ENCODE results near the gene TESMIN. TPM values are rescaled to one million over a fixed set of nuclear protein-coding genes. Genes with fewer than 3 reads are reported as not detected.

The TESMIN gene
- total and polyA plus RNA-seq, 9 donors, result 0.09 to 0.71 (median 0.44) TPM

DNA sequence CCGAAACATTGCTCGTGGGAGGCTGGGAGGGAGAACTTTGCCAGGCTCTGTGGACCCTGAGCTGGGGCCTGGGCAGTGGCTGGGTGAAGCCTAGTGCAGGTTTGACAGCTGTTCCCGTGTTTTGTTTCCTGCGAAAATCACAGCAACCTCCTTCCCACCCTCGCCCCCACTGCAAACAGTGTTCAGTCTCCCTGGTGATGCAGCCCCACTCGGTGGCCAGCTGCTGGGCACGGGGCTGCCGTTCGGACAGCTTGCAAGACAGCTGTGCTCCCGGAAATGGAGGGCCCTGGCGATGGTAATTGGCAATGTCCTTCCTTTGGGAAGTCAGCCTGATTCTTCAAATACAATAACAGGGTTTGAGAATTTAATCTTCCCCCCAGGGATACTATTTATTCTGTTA lies 77.3 kb downstream of the TESMIN start:
- DNase-seq, result no peak
- Histone ChIP-seq H3K36me3 (ENCODE audit: control insufficient read depth, insufficient read depth, low read length) (no peaks in the 10 kb centered on the region), H3K27ac (ENCODE audit: low read length) (no peak overlapping the region), H3K27me3 (ENCODE audit: control insufficient read depth, insufficient read depth, low read length) (peaks cover 2% of the 10 kb centered on the region), H3K4me3 (ENCODE audit: low read length) (no peak overlapping the region), H3K9me3 (replicated peaks; ENCODE audit: control insufficient read depth, low read depth, low read length) (peaks cover 7% of the 10 kb centered on the region), H3K4me1 (ENCODE audit: control insufficient read depth, insufficient read depth, low read length) (peaks cover 7% of the 10 kb centered on the region)
- 82% methylated on average over 10 of the region's 11 CpGs for WGBS (ENCODE audit: insufficient coverage)

DNA sequence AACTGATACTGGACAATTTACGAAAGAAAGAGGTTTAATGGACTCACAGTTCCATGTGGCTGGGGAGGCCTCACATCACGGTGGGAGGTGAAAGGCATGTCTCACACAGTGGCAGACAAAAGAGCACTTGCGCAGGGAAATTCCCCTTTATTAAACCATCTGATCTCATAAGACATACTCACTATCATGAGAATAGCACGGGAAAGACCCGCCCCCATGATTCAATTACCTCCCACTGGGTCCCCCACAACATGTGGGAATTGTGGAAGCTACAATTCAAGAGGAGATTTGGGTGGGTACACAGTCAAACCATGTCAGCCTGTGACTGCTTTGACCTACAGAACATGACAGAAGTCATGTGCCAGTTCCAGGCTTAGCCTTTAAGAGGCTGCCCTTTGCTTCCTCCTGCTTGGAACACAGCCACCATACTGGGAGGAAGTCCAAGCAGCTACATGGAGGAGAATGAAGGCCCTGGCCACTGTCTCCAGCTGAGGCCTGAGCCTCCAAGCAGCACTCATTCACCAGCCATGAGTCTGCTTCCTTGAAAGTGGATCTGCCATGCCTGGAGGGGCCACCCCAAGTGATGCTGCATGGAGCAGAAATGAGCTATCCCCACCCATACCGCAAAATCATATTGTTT lies 77.9 kb downstream of the TESMIN start:
- Histone ChIP-seq H3K27me3 (ENCODE audit: control insufficient read depth, insufficient read depth, low read length) (peaks cover 2% of the 10 kb centered on the region), H3K36me3 (ENCODE audit: control insufficient read depth, insufficient read depth, low read length) (no peaks in the 10 kb centered on the region), H3K4me3 (ENCODE audit: low read length) (no peak overlapping the region), H3K4me1 (ENCODE audit: control insufficient read depth, insufficient read depth, low read length) (peaks cover 7% of the 10 kb centered on the region), H3K9me3 (replicated peaks; ENCODE audit: control insufficient read depth, low read depth, low read length) (peaks cover 7% of the 10 kb centered on the region), H3K27ac (ENCODE audit: low read length) (no peak overlapping the region)
- 94% methylated on average over 3 of the region's 6 CpGs for WGBS (ENCODE audit: insufficient coverage)
- DNase-seq, result no peak

DNA sequence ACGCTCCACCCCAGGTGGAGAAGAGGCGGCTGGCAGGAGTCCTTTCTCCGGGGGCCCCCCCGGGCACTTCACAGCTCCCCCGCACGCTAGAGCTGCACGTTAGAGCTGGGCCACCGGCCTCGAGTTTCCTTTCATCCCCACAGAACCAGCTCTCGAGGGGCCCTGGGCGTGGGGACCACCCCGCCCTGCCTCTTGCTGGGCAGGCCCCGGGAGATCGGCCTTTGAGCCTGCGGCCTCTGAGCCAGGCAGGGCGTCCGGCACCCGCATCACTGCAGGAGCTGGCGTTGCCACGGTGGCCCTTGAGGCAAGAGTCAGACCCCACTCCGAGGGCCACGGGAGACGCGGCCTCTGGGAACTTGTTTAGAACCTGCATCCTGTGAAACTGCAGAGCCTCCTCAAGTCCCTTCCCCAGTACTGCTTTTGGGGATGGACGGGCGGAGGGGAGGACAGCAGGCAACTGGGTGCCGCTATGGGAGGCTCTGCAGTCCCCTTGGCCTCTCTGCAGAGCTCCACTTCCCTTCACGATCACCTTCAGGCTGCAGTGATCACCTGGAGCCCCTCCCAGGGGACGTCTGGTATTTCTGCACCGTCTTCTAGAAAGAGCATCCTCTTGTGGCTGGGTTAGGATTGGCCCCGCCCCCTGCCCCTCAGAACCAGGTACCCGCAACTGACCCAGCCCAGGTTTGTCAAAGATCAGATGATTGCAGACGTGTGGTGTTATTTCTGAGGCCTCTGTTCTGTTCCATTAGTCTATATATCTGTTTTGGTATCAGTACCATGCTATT lies 80.9 kb downstream of the TESMIN start:
- peaks cover 7% of the 10 kb centered on the region for H3K9me3 ChIP-seq (replicated peaks; ENCODE audit: control insufficient read depth, low read depth, low read length)
- no peak overlapping the region for H3K4me3 ChIP-seq (ENCODE audit: low read length)
- no peaks in the 10 kb centered on the region for H3K36me3 ChIP-seq (ENCODE audit: control insufficient read depth, insufficient read depth, low read length)
- no peaks in the 10 kb centered on the region for H3K4me1 ChIP-seq (ENCODE audit: control insufficient read depth, insufficient read depth, low read length)
- peaks cover 4% of the 10 kb centered on the region for H3K27me3 ChIP-seq (ENCODE audit: control insufficient read depth, insufficient read depth, low read length)
- H3K27ac ChIP-seq (ENCODE audit: low read length), result no peak overlapping the region
- WGBS (ENCODE audit: insufficient coverage), result 82% methylated on average over 30 of the region's 33 CpGs
- no peak for DNase-seq

DNA sequence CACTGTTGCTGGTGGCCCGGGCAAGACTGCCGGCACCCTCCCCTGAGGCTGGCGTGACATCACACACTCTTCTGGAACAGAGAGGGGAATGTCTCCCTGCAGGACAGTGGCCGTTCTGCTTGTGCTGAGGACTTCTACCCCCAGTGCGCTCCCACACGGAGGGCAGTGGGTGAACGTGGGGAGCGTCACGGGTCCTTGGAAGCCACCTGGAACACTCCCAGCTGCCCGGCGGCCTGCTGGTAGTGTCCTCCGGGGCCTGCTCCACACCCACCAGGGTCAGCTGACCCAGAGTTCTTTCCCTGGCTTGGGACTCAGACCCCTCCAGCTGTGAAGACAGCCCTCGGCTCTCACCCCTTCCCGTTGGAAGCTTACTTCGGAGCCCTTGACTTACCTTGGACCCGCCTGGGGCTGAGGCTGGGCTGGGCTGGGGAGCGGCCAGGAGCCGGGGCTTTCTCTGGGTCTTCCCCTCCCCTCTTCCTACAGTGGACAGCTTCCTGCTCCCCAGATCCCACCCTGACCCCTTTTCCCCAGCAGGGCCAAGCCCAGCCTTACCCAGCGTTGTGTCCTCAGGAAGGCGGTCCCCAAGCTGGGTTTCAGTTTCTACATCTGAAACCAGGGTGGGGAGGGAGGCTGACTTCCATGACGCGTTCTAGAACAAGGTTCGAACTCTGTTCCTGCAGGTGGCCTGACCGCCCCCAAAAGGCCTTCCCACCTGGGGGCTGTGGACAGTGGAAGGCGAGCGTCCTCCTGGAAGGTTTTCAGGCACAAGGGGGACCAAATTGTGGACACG lies 81.8 kb downstream of the TESMIN start:
- WGBS (ENCODE audit: insufficient coverage), result 74% methylated on average over 25 of the region's 27 CpGs
- Histone ChIP-seq H3K27ac (ENCODE audit: low read length) (no peak overlapping the region), H3K9me3 (replicated peaks; ENCODE audit: control insufficient read depth, low read depth, low read length) (peaks cover 7% of the 10 kb centered on the region), H3K36me3 (ENCODE audit: control insufficient read depth, insufficient read depth, low read length) (no peaks in the 10 kb centered on the region), H3K4me1 (ENCODE audit: control insufficient read depth, insufficient read depth, low read length) (no peaks in the 10 kb centered on the region), H3K27me3 (ENCODE audit: control insufficient read depth, insufficient read depth, low read length) (peaks cover 6% of the 10 kb centered on the region), H3K4me3 (ENCODE audit: low read length) (no peak overlapping the region)
- DNase-seq, result no peak

DNA sequence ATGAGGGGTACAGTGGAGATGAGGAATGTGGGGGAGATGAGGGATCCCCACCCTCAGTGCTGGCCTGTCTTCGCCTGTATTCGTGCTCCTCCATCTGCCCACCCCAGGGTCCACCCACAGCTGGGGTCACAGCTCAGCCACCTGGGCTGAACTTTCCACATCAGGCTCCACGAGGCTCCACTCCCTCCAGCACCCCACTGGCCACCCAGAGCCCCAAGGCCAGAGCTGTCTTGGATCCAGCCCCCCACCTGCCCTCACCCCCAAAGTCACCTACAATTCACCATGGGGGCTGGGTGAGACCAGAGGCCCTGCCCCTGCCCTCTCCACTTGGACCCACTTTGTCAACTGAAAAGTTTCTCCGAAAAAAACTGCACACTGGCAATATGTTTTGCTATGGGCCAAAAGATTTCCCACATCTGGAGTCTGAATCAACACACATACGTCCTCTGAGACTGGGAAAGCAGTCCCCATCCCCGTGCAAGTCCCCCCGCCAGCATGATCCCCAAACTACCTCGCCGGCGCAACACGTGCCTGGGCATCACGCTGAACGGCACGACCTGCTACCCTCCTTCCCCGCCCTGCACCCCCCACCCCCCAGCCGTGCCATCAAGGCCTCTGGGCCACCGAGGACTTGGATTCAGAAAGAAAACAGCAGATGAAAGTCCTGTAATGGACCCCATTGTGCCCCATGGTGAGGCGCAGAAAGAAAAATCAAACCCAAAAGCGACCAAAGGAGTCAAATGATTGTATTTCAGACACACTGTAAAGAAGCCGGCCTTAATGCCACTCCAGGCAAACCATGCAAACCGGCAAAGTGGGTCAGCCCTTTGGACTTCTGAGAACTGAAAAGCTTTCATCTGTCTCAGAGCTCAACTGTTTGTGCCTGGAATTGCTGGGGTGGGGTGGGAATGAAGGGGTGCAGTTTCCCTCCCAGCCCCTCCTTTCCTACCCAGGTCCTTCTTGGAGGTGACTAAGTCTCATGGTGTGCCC lies 83.5 kb downstream of the TESMIN start:
- no peak overlapping the region for H3K27ac ChIP-seq (ENCODE audit: low read length)
- peaks cover 6% of the 10 kb centered on the region for H3K27me3 ChIP-seq (ENCODE audit: control insufficient read depth, insufficient read depth, low read length)
- H3K36me3 ChIP-seq (ENCODE audit: control insufficient read depth, insufficient read depth, low read length), result no peaks in the 10 kb centered on the region
- no peak overlapping the region for H3K4me3 ChIP-seq (ENCODE audit: low read length)
- no peaks in the 10 kb centered on the region for H3K4me1 ChIP-seq (ENCODE audit: control insufficient read depth, insufficient read depth, low read length)
- DNase-seq, result no peak
- H3K9me3 ChIP-seq (replicated peaks; ENCODE audit: control insufficient read depth, low read depth, low read length), result no peaks in the 10 kb centered on the region
- WGBS (ENCODE audit: insufficient coverage), result 41% methylated on average over 19 of the region's 21 CpGs

DNA sequence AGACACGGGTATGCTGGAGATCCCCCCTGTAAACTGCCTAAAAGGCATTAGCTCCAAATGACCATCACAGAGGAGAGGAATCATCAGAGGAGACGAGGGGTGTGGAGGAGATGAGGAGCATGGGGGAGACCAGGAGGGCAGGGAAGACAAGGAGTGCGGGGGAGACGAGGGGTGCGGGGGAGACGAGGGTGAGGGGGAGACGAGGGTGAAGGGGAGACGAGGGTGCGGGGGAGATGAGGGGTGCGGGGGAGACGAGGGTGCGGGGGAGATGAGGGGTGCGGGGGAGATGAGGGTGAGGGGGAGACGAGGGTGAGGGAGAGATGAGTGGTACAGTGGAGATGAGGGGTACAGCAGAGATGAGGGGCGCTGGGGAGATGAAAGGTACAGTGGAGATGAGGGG lies 84.5 kb downstream of the TESMIN start:
- Histone ChIP-seq H3K9me3 (replicated peaks; ENCODE audit: control insufficient read depth, low read depth, low read length) (no peaks in the 10 kb centered on the region), H3K4me1 (ENCODE audit: control insufficient read depth, insufficient read depth, low read length) (no peaks in the 10 kb centered on the region), H3K36me3 (ENCODE audit: control insufficient read depth, insufficient read depth, low read length) (no peaks in the 10 kb centered on the region), H3K27me3 (ENCODE audit: control insufficient read depth, insufficient read depth, low read length) (peaks cover 8% of the 10 kb centered on the region), H3K27ac (ENCODE audit: low read length) (no peak overlapping the region), H3K4me3 (ENCODE audit: low read length) (no peak overlapping the region)
- WGBS (ENCODE audit: insufficient coverage), result 59% methylated on average over 3 of the region's 15 CpGs
- DNase-seq, result no peak

DNA sequence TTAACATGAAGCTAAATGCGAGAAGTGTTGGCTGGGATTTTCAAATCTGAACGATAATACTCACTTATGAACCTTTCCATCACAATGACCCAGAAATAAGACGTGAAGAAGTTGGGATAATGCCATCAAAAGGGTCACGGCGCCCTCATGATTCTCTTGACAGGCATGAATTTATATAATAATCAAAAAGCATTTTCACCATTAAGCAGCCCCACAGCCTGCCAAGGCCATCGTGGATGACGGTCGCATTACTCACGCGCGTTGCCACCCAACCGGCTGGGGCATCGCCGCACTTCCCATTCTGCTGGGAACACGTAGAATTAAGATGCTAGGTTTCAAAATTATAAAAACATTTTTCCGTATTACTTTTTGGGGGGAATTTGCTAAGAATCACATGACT lies 85.9 kb downstream of the TESMIN start:
- 80% methylated on average over 1 of the region's 16 CpGs for WGBS (ENCODE audit: insufficient coverage)
- Histone ChIP-seq H3K27me3 (ENCODE audit: control insufficient read depth, insufficient read depth, low read length) (peaks cover 11% of the 10 kb centered on the region), H3K36me3 (ENCODE audit: control insufficient read depth, insufficient read depth, low read length) (no peaks in the 10 kb centered on the region), H3K4me3 (ENCODE audit: low read length) (no peak overlapping the region), H3K27ac (ENCODE audit: low read length) (no peak overlapping the region), H3K4me1 (ENCODE audit: control insufficient read depth, insufficient read depth, low read length) (no peaks in the 10 kb centered on the region), H3K9me3 (replicated peaks; ENCODE audit: control insufficient read depth, low read depth, low read length) (no peaks in the 10 kb centered on the region)
- DNase-seq, result no peak

DNA sequence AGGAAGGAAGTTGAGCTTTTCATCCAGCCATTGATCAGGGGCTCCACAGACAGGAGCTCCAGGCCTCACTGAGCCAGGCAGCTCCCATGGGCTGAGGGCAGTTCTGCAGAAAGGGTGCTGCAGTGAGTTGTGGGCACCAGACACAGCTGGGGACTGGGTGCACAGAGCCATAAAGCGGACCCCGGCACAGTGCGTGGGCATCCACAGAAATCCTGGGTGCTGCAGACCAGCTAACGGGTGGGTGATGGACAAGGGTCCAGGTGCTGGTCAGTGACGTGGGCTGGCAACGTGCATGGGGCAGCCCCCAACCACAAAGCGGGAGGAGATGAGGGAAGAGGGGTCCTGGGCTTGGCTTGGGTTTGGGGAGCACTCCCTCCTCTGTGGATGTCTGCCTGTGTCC lies 86.4 kb downstream of the TESMIN start:
- 84% methylated on average over 4 of the region's 7 CpGs for WGBS (ENCODE audit: insufficient coverage)
- H3K27ac ChIP-seq (ENCODE audit: low read length), result no peak overlapping the region
- no peak for DNase-seq
- no peaks in the 10 kb centered on the region for H3K36me3 ChIP-seq (ENCODE audit: control insufficient read depth, insufficient read depth, low read length)
- H3K4me1 ChIP-seq (ENCODE audit: control insufficient read depth, insufficient read depth, low read length), result peaks cover 2% of the 10 kb centered on the region
- peaks cover 11% of the 10 kb centered on the region for H3K27me3 ChIP-seq (ENCODE audit: control insufficient read depth, insufficient read depth, low read length)
- H3K9me3 ChIP-seq (replicated peaks; ENCODE audit: control insufficient read depth, low read depth, low read length), result no peaks in the 10 kb centered on the region
- no peak overlapping the region for H3K4me3 ChIP-seq (ENCODE audit: low read length)

DNA sequence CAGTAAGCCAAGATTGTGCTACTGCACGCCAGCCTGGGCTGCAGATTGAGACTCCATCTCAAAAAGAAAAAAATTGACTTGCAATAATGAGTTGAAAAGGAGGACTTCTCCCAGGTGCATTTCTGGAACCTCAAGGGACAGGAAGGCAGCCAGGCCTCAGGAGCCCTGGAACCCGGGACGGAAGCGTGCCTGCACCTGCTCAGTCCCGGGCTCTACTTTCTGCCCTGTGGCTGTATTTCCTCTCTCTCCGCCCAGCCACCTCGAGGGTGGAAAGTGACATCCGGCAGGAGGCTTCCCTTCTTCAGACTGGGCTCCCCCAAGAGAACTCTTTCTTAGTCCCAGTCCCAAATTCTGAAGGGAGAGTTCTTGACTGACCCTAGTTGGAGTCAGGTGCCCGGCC lies 87.2 kb downstream of the TESMIN start:
- WGBS (ENCODE audit: insufficient coverage), result 94% methylated on average over 2 of the region's 9 CpGs
- DNase-seq, result no peak
- Histone ChIP-seq H3K36me3 (ENCODE audit: control insufficient read depth, insufficient read depth, low read length) (no peaks in the 10 kb centered on the region), H3K4me1 (ENCODE audit: control insufficient read depth, insufficient read depth, low read length) (peaks cover 8% of the 10 kb centered on the region), H3K9me3 (replicated peaks; ENCODE audit: control insufficient read depth, low read depth, low read length) (no peaks in the 10 kb centered on the region), H3K27ac (ENCODE audit: low read length) (no peak overlapping the region), H3K4me3 (ENCODE audit: low read length) (no peak overlapping the region), H3K27me3 (ENCODE audit: control insufficient read depth, insufficient read depth, low read length) (peaks cover 11% of the 10 kb centered on the region)
